Stimulated activated CD4-positive, alpha-beta T cell treated with anti-CD3 and anti-CD28 coated beads, TNF-alpha, amount 100 ng/mL, for 24 hours (primary cell): ENCODE data around the gene SIGLEC8.
"Not testable (repeated sequence)": the region's sequence is repeated elsewhere in the genome, so short reads cannot be mapped to it uniquely, and the experiment has no call there.

Source experiments
- DNase-seq, 3 experiments: peaks; one replicate each; pipeline ENCODE4 v3.0.0-alpha.2; 2020; ENCODE audit warnings: low read depth in 3 of 3

The SIGLEC8 gene

GRCh38 chr19:51473009-51473707, 14.9 kb upstream of the SIGLEC8 start:
- peak; percentile 81 to 87 (median 84) for DNase-seq

GRCh38 chr19:51472607-51473006, 14.4 kb upstream of the SIGLEC8 start:
- no peak for DNase-seq

GRCh38 chr19:51471527-51471926, 13.3 kb upstream of the SIGLEC8 start:
- no peak for DNase-seq

GRCh38 chr19:51470966-51471365, 12.7 kb upstream of the SIGLEC8 start:
- no peak for DNase-seq

GRCh38 chr19:51469629-51470028, 11.4 kb upstream of the SIGLEC8 start:
- DNase-seq: no peak

- no peak for DNase-seq
These were observed 10.9 kb upstream of the SIGLEC8 start for GRCh38 chr19:51469162-51469561.

GRCh38 chr19:51468545-51468920, 10.3 kb upstream of the SIGLEC8 start:
- no peak for DNase-seq

- no peak for DNase-seq
These were observed 9.8 kb upstream of the SIGLEC8 start for GRCh38 chr19:51467864-51468544.

- DNase-seq: no peak
These were observed 8.5 kb upstream of the SIGLEC8 start for GRCh38 chr19:51466723-51467122.

GRCh38 chr19:51463976-51464581, 5.8 kb upstream of the SIGLEC8 start:
- not testable (repeated sequence) for DNase-seq

- no peak for DNase-seq
These were observed 4.4 kb upstream of the SIGLEC8 start for GRCh38 chr19:51462681-51463080.

- no peak for DNase-seq
These were observed 4.0 kb upstream of the SIGLEC8 start for GRCh38 chr19:51462276-51462675.

GRCh38 chr19:51461723-51462161, 3.5 kb upstream of the SIGLEC8 start:
- DNase-seq: no peak

- DNase-seq: no peak
These were observed 2.1 kb upstream of the SIGLEC8 start for GRCh38 chr19:51460164-51460992.

- no peak for DNase-seq
These were observed 748 bp upstream of the SIGLEC8 start for GRCh38 chr19:51458899-51459505.

- DNase-seq: no peak
These were observed 772 bp downstream of the SIGLEC8 start for GRCh38 chr19:51457351-51458013.

- no peak for DNase-seq
These were observed 1.5 kb downstream of the SIGLEC8 start for GRCh38 chr19:51456541-51457290.

- peak in 2 of 3 experiments; percentile 28 to 63 for DNase-seq
These were observed 7.4 kb downstream of the SIGLEC8 start for GRCh38 chr19:51450730-51451307.

- peak in 2 of 3 experiments; percentile 45 to 64 for DNase-seq
These were observed 9.7 kb downstream of the SIGLEC8 start for GRCh38 chr19:51448411-51449016.

GRCh38 chr19:51448011-51448410, 10.2 kb downstream of the SIGLEC8 start:
- no peak for DNase-seq
